Small intestine (tissue), 7 donors: ENCODE measurements around the gene TRIM23. TPM values are rescaled to one million over a fixed set of nuclear protein-coding genes. Genes with fewer than 3 reads are reported as not detected.
"Not testable (repeated sequence)": the region's sequence is repeated elsewhere in the genome, so short reads cannot be mapped to it uniquely, and the experiment has no call there.

Experiments used
- DNase-seq, 2 donors: peaks; one replicate each; pipeline versions ENCODE4 v3.0.0 to v3.0.0-alpha.2; 2013
- FAIRE-seq: peaks from 2 replicates; lab custom pipeline; 2012; peaks lifted over from hg19 to GRCh38; lab: Jason Lieb, UNC
- H3K27ac ChIP-seq, 3 donors: one replicate each; pipeline ENCODE4 v1.5.1; 2013; ENCODE audit warnings: low read length in 2 of 3, mild to moderate bottlenecking in 2 of 3, control low read depth in 1 of 3, inconsistent platforms in 1 of 3, low read depth in 1 of 3, moderate library complexity in 1 of 3
- H3K27me3 ChIP-seq, 3 donors: one replicate each; pipeline ENCODE4 v1.6.1; 2013; ENCODE audit warnings: low read length in 3 of 3, inconsistent platforms in 1 of 3; ENCODE audit not compliant: control insufficient read depth in 3 of 3, insufficient read depth in 3 of 3
- H3K36me3 ChIP-seq, 3 donors: one replicate each; pipeline ENCODE4 v1.6.1; 2013; ENCODE audit warnings: low read length in 3 of 3, inconsistent platforms in 1 of 3, low read depth in 1 of 3, mild to moderate bottlenecking in 1 of 3, moderate library complexity in 1 of 3; ENCODE audit not compliant: control insufficient read depth in 3 of 3, insufficient read depth in 2 of 3
- H3K4me1 ChIP-seq, 3 donors: one replicate each; pipeline ENCODE4 v1.6.1; 2013; ENCODE audit warnings: low read length in 2 of 3, inconsistent platforms in 1 of 3, low read depth in 1 of 3, mild to moderate bottlenecking in 1 of 3, moderate library complexity in 1 of 3; ENCODE audit not compliant: control insufficient read depth in 3 of 3, insufficient read depth in 2 of 3
- H3K4me3 ChIP-seq, 3 donors: one replicate each; pipeline ENCODE4 v1.5.1; 2013; ENCODE audit warnings: low read length in 3 of 3, control low read depth in 1 of 3, inconsistent platforms in 1 of 3, low read depth in 1 of 3, mild to moderate bottlenecking in 1 of 3, moderate library complexity in 1 of 3
- H3K9me3 ChIP-seq, 2 donors: one replicate each; pipeline ENCODE4 v1.6.1; 2013; ENCODE audit warnings: low read depth in 1 of 2, low read length in 1 of 2; ENCODE audit not compliant: control insufficient read depth in 2 of 2, insufficient read depth in 1 of 2
- WGBS, 3 donors: extraction: QIAGEN DNeasy Blood & Tissue Kit; methylation state at CpG; one replicate each; pipeline ENCODE4 v1.1.7; 2013; 5-methylcytosine and 5-hydroxymethylcytosine counted together
- polyA plus RNA-seq, 4 donors: library from polyadenylated mRNA; stranded (reverse) in 3 of 4; unstranded in 1 of 4; fragments of 200-250 nt in 3 of 4; fragments of 120-200 nt in 1 of 4; gene quantifications; one replicate each; pipeline versions ENCODE4 v1.2.1 to v1.2.3, GENCODE V29; 2013
- donor health status: healthy with polysubstance abuse.
- donor health status: control.
- donor health status: control.
- donor health status: Bipolar disorder and iron deficiency.
- donor health status: healthy.

TRIM23 gene
- polyA plus RNA-seq, 4 donors, result 2.7 to 11.5 (median 3.3) TPM

GRCh38 chr5:65612298-65612907, 11.7 kb downstream of the TRIM23 start:
- no peak for FAIRE-seq
- Histone ChIP-seq H3K4me1 (no peaks in the 10 kb centered on the region), H3K27ac (peak overlapping the region in 1 of 3 donors; percentile 80), H3K27me3 (no peaks in the 10 kb centered on the region), H3K9me3 (no peaks in the 10 kb centered on the region), H3K4me3 (no peak overlapping the region), H3K36me3 (peaks cover 7 to 21% (median 7%) of the 10 kb centered on the region in 3 donors)
- 76 to 85% (median 82%) methylated on average over 4 of the region's 4 CpGs for WGBS, 3 donors
- DNase-seq, result peak in 1 of 2 donors; percentile 34

- Histone ChIP-seq H3K4me3 (no peak overlapping the region), H3K9me3 (no peaks in the 10 kb centered on the region), H3K27me3 (no peaks in the 10 kb centered on the region), H3K4me1 (no peaks in the 10 kb centered on the region), H3K36me3 (peaks cover 7 to 17% (median 7%) of the 10 kb centered on the region in 3 donors), H3K27ac (peak overlapping the region in 1 of 3 donors; percentile 80)
- FAIRE-seq (no peak), DNase-seq (peak; percentile 33 to 88)
- WGBS, 3 donors, result 23 to 70% (median 45%) methylated on average over 3 of the region's 3 CpGs
Observed at GRCh38 chr5:65611524-65611923, 12.6 kb downstream of the TRIM23 start.

- Histone ChIP-seq H3K36me3 (peaks cover 0 to 27% (median 15%) of the 10 kb centered on the region in 3 donors), H3K9me3 (peaks cover 0 to 15% of the 10 kb centered on the region in 2 donors)
- not testable (repeated sequence) for DNase-seq, H3K4me1 ChIP-seq, H3K27ac ChIP-seq, FAIRE-seq, H3K4me3 ChIP-seq, H3K27me3 ChIP-seq
- WGBS, 3 donors, result 80 to 100% (median 97%) methylated on average over 1 of the region's 1 CpG
Observed at GRCh38 chr5:65601761-65602160, 22.4 kb downstream of the TRIM23 start.

- no peaks in the 10 kb centered on the region for H3K9me3 ChIP-seq
- peaks cover 1 to 15% (median 3%) of the 10 kb centered on the region in 3 donors for H3K36me3 ChIP-seq
- no peaks in the 10 kb centered on the region for H3K27me3 ChIP-seq
- no peak overlapping the region for H3K27ac ChIP-seq
- DNase-seq (no peak), FAIRE-seq (no peak)
- H3K4me1 ChIP-seq, result no peaks in the 10 kb centered on the region
- H3K4me3 ChIP-seq, result no peak overlapping the region
- WGBS, 3 donors, result 91 to 94% (median 93%) methylated on average over 2 of the region's 2 CpGs
Observed at GRCh38 chr5:65588694-65589093, 35.4 kb downstream of the TRIM23 start.

- Histone ChIP-seq H3K36me3 (peaks cover 10 to 15% (median 11%) of the 10 kb centered on the region in 3 donors), H3K4me3 (no peak overlapping the region), H3K27ac (no peak overlapping the region), H3K9me3 (no peaks in the 10 kb centered on the region), H3K27me3 (no peaks in the 10 kb centered on the region), H3K4me1 (no peaks in the 10 kb centered on the region)
- no peak for FAIRE-seq
- DNase-seq, result no peak
Observed at GRCh38 chr5:65577141-65577540, 47.0 kb downstream of the TRIM23 start.

- Histone ChIP-seq H3K9me3 (no peaks in the 10 kb centered on the region), H3K4me1 (no peaks in the 10 kb centered on the region), H3K36me3 (peaks cover 0 to 12% (median 3%) of the 10 kb centered on the region in 3 donors), H3K27me3 (no peaks in the 10 kb centered on the region), H3K4me3 (no peak overlapping the region), H3K27ac (no peak overlapping the region)
- peak in 1 of 2 donors; percentile 5 for DNase-seq
- WGBS, 3 donors, result 97 to 99% (median 98%) methylated on average over 2 of the region's 2 CpGs
- no peak for FAIRE-seq
Observed at GRCh38 chr5:65570598-65571226, 53.4 kb downstream of the TRIM23 start.

- no peaks in the 10 kb centered on the region for H3K9me3 ChIP-seq
- no peak for FAIRE-seq
- no peak overlapping the region for H3K27ac ChIP-seq
- no peak for DNase-seq
- WGBS, 3 donors, result 81 to 87% (median 84%) methylated on average over 5 of the region's 5 CpGs
- H3K4me3 ChIP-seq, result no peak overlapping the region
- peaks cover 0 to under 1% (median 0%) of the 10 kb centered on the region in 3 donors for H3K36me3 ChIP-seq
- H3K27me3 ChIP-seq, result no peaks in the 10 kb centered on the region
- peaks cover 2 to 4% (median 2%) of the 10 kb centered on the region in 3 donors for H3K4me1 ChIP-seq
Observed at GRCh38 chr5:65566505-65566904, 57.6 kb downstream of the TRIM23 start.

- WGBS, 3 donors, result 1 to 4% (median 1%) methylated on average over 11 of the region's 11 CpGs
- Histone ChIP-seq H3K27ac (peak overlapping the region; percentile 89 to 93 (median 92)), H3K4me1 (peaks cover 2 to 4% (median 2%) of the 10 kb centered on the region in 3 donors), H3K36me3 (no peaks in the 10 kb centered on the region), H3K4me3 (peak overlapping the region in 2 of 3 donors; percentile 74 to 82), H3K27me3 (no peaks in the 10 kb centered on the region), H3K9me3 (no peaks in the 10 kb centered on the region)
- FAIRE-seq, result no peak
- DNase-seq, result peak in 1 of 2 donors; percentile 12
Observed at GRCh38 chr5:65563777-65564176, 60.4 kb downstream of the TRIM23 start.
